Fibroblast of lung (primary cell): ENCODE results near the gene CDCA4.

Experiments used
- CTCF ChIP-seq, 2 donors: IDR thresholded peaks in 1 of 2; conservative IDR thresholded peaks in 1 of 2; 1 replicate in 1 of 2; 2 replicates in 1 of 2; pipeline ENCODE4 v1.5.1; 2011 to 2012; ENCODE audit warnings: low read length in 2 of 2, control low read depth in 1 of 2, inconsistent platforms in 1 of 2, low read depth in 1 of 2, mild to moderate bottlenecking in 1 of 2
- EZH2 ChIP-seq: IDR thresholded peaks from 2 replicates; pipeline ENCODE4 v1.5.1; 2012; ENCODE audit warnings: low read length, control low read depth, mild to moderate bottlenecking; ENCODE audit errors: missing control alignments

DNA sequence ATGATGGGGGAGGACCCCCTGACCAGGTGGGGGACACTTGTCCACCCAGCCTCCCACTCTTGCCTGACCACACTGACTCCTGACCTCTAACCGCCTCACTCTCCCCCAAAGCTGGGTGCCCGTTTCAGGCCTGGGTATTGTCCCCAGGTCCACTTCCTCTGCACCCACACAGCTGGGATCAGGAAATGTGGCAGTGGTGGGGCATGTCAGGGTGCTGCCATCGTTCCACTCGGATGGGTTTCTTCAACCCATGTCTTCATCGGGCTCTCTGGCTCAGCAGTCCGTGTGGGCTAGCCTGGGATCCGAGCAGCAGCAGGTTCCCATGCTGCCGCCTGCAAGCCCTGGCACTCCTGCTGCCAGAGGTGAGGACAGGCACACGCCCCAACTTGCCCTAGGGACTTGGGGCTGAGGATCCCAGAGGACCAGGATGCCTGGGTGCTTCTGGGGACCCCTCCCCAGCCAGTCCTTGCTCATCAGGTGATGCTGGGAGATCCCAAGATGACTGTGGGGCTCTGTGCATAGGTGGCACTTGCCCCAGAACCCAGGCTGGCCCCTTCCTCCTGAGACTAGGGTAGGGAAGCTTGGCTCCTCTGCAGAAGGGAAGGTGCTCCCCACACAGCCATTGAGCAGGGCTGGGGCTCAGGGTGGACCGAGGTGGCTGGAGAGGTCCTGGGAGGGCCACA lies 38.2 kb downstream of the CDCA4 start:
- TF ChIP-seq CTCF (conservative IDR thresholded peaks at IDR 0.05 in 1 of 2, IDR thresholded peaks at IDR 0.05 in 1 of 2; ENCODE audit: low read depth in 1 of 2, low read length in 2 of 2), result no peak
- TF ChIP-seq EZH2, result no peak
